HG03039 (cell line): Measurements from ENCODE around the gene CYB561A3.

Experiments used
- ATAC-seq: cut with Tn5 transposase; IDR thresholded peaks from one replicate; pipeline ENCODE4 v1.9.1; 2021; ENCODE audit warnings: mild to moderate bottlenecking, moderate library complexity; ENCODE audit not compliant: unreplicated experiment

CYB561A3 gene

DNA sequence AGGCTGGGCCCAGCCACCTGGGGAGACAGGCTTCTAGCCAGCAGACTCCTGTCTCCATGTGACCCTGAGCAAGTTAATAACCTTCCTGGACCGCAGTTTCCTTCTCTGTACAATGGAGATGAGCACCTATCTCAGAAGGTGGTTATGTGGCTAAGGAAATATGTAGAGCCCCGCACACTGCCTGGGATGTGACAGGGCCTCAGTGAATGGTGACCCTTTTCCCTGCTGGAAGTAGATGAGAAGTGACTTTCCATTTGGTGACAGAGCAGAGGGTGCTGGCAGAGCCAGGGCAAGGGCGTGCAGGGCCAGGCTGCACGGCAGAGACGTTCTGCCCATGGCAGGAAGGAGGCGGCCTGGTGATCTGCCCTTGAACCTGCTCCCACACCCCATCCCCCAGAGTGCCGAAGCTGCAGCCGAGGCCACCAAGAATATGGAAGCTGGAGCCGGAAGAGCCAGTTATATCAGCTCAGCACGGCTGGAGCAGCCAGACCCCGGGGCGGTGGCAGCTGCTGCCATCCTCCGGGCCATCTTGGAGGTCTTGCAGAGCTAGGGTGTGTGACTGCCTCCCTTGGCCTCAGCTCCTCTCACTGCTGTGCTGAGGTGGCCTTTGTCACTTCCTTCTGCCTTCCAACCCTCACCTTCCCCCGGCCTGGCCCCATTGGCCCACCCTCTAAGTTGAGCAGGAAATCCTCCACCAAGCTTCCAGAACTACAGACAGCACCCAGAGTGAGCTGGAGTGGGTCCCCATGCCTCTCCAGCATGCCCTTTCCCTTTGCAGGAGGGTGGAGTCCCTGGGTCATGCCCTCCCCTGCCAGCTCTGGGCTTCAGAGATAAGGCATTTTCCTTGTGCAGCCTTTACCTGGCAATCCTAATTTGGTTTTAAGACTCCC is 15.5 kb downstream of the CYB561A3 start:
- ATAC-seq: no peak

GRCh38 chr11:61345170-61345610 is 16.5 kb downstream of the CYB561A3 start:
- no peak for ATAC-seq

GRCh38 chr11:61343792-61344745 is 17.6 kb downstream of the CYB561A3 start:
- ATAC-seq: no peak

- ATAC-seq: no peak
Observed at GRCh38 chr11:61342207-61342803, 19.4 kb downstream of the CYB561A3 start.

DNA sequence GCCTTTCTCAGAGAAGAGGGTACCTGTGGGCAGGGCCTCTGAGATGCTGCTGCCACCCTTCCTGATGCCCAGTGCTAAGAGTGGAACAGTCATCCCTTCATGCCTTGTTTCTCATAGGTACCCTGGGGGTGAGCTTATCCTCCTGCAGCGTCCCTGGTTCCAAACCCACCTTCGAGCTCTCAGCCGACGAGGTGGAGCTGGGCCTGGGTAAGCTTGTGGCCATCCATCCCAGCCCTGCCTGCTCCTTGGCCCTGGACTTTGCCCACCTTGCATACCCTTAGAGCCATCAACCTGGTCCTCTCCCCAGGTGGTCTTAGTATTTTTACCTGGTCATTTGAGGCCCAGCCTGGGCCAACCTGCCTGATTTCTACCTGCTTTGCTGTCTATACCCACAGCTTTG is 20.0 kb downstream of the CYB561A3 start:
- no peak for ATAC-seq

- no peak for ATAC-seq
Observed at GRCh38 chr11:61340979-61341378, 20.7 kb downstream of the CYB561A3 start.

DNA sequence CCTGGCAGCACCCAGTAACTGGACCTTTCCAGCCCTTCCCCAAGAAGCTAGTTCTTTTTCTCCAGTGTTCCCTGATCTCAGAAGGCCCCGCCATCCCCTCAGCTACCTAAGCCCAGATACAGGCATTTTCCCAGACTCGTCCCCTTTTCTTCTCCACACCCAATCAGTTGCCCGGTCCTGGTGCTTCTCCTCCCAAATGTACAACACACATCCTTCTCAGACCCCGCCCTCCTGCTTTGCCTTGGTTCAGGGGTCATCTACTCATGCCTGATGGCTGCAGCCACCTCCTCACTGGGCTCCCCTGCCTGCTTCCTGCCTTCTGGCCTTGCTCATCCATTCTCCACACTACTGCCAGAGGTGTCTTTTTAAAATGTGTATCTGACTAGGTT is 22.2 kb downstream of the CYB561A3 start:
- no peak for ATAC-seq

DNA sequence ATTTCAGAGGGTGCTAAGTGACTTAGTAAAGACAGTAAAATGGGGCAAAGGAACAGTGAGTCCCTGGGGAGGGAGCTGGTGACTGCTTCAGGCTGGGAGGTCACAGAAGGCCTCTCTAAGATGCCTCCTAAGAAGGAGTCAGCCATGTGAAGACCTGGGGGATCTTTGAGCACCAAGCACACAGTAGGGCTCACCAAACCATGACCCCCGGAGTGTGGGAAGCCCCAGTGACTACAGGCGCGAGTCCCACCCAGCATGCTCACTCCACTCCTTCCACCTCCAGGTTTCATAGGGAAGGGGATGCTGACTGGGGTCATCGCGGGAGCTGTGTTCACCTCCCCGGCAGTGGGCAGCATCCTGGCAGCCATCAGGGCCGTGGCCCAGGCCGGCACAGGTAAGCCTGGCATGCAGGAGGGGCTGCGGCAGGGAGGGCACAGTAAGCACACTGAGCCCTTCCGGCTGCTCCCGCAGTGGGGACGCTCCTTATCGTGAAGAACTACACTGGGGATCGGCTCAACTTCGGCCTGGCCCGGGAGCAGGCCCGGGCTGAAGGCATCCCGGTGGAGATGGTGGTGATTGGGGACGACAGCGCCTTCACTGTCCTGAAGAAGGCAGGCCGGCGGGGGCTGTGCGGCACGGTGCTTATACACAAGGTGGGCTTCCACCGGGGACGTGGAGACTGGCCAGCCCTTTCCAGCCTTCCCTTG is 22.7 kb downstream of the CYB561A3 start:
- no peak for ATAC-seq

GRCh38 chr11:61337706-61338470 is 23.8 kb downstream of the CYB561A3 start:
- no peak for ATAC-seq

DNA sequence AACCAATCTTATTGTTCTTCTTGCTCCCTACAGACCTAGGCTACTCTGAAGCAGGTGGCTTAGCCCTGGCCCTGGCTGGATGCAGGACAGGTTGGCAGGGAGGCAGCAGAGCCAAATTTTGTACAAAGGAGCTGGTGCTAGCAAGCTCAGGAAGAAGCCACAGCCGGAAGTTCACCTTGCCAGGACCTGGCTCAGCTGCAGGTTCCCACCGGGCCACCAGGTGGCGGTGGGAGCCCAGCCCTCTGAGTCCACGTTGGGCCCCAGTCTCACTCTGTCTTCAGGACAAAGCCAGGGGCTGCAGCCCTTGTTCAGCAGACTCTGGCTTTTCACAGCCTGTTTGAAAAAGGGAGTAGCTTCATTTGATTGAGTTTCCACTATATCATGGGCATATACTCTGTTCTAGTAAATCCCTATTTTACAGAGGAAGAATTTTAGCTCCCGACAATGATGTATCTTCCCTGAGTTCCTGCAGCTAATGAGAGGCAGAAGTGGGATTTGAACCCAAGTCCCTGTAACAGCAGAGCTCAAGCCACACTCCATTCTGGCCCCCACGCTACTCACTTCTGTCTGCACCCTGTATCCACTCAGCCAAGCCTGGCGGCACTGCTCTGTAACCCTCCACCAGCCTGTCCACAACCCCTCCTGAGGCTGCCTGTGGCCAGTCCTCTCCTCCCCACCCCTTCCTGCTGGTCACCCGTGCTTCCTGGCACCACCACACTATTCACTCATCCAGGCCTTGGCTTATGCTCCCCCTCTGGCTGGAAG is 25.3 kb downstream of the CYB561A3 start:
- ATAC-seq: peak; percentile 36

GRCh38 chr11:61335355-61335710 is 26.3 kb downstream of the CYB561A3 start:
- ATAC-seq: no peak

DNA sequence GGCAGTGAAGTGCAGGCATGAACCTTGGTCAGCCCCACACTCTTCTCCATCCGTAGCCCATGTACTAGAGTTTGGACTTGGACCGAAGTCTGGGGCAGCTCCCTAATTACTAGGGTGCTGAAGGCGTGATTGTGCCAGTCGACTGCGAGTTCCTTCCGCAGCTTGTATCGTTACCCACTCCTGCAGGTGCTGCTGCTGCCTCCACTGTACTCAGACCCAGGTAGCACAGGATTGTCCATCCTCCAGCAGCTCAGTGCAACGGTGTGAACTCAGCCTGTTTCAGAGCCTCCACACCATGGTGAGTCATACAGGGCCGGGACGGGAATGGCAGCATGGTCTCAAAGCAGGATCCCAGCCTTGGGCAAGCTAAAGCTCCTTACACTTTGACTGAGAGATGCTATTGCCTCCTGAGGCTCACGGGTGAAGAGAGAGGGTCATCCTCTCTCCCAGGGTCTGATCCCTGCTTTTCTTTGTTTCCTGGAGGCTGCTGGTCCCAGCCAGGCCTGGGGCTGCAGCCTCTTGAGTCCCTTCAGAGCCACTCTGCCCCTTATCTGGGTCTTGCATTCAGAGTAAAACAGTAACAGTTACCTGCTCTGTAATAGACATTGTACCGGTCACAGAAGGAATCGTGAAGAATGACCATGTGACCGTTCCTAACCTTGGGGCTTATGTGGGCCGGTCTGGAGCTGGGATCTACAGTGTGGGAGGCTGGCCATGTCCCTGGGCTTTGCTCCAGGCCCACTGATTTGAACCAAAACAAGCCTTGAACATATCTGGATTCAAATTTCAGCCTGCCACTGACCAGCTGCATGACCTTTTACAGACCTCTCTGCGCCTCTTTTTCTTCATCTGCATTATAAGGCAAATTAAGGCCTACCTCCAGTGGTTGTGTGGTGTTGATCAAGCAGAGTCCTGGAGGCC is 27.0 kb downstream of the CYB561A3 start:
- ATAC-seq: no peak

DNA sequence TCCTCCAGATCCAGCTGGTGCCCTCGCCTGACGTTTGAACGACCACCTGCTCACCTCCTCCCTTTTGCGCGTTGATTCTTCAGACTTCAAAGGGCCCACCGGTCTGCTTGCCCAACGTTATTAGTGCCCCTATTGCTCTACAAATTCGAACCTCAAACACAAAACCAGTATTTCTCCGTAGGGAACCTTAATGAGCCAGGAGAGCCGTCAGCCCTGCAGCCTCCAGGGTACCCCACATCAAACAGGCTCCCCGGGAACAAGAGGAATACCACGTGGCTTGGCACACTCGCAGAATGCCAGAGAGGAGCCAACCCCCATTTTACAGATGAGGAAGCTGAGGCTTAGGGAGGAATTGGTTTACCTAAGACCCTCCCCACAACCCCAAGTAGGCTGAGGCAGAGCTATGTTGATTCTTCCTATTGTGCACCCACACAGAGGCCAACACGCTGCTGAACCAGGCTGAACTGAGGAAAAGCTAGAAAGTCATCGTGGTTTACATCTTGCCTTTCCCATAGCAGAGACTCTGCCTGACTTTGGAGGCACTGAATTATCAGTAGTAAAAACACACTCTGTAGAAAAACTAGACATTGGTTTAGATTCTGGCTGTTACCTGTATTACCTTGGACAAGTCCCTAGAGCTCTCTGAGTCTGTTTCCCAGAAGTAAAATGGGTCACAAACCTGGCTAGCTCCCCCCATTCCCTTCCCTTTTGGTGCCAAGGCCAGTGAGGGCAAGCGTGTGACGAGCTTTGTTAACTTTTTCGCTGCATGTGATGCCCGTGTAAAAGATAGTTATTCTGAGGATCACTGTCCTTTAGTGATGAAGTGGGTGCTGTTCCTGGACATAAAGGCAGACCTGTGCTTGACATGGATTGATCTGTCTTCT is 27.9 kb downstream of the CYB561A3 start:
- ATAC-seq: no peak

DNA sequence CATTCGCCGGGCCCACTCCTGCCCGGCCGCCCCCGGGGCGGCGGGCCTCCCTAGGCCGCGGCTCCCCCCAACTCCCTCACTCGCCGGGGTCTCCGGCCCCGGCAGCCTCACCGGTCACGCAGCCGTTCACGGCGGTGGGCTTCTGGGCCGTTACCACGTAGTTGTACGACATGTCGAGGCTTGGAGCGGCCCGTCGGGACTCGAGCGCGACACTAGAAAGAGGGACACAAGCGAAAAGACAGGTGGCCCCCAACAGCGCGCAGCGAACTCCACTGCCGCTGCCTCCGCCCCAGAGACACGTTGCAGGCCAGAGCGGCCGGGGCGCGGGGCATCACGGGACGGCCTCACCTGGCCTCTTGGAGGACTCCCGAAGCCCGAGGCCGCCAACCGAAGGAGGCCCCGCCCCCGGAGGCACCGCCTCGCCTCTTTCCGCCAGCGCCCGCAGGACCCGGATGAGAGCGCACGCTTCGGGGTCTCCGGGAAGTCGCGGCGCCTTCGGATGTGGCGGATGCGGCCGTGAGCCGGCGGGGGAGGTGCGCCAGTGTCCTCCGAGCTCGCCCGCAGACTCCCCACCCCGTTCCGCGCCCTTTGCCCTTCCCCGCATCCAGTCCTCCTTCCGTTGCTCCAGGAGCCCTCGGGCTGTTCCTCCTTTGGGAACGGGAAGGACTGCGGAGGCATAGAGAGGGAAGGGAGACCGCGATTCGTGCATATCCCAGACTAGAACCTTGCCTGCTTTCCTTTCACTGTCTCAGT is 28.7 kb downstream of the CYB561A3 start, which contains the start of the genes DDB1 and TKFC:
DDB1 (minus strand) TSS at position 309 of the 753 bp plus-strand sequence; CDS start at position 172, 137 bp downstream.
TKFC (plus strand) TSS at position 432 of the 753 bp plus-strand sequence. CDS start 1,501 bp downstream, outside the sequence.
- peak; percentile 83 for ATAC-seq

- no peak for ATAC-seq
Observed at GRCh38 chr11:61332281-61332796, 29.3 kb downstream of the CYB561A3 start.

- no peak for ATAC-seq
Observed at GRCh38 chr11:61331651-61332050, 30.0 kb downstream of the CYB561A3 start.
